GM21381 (cell line): ENCODE measurements around the gene INSYN2B.

ENCODE experiments used
- ATAC-seq: cut with Tn5 transposase; IDR thresholded peaks from one replicate; pipeline ENCODE4 v1.9.1; 2021; ENCODE audit warnings: mild to moderate bottlenecking, moderate library complexity; ENCODE audit not compliant: unreplicated experiment

INSYN2B gene

DNA sequence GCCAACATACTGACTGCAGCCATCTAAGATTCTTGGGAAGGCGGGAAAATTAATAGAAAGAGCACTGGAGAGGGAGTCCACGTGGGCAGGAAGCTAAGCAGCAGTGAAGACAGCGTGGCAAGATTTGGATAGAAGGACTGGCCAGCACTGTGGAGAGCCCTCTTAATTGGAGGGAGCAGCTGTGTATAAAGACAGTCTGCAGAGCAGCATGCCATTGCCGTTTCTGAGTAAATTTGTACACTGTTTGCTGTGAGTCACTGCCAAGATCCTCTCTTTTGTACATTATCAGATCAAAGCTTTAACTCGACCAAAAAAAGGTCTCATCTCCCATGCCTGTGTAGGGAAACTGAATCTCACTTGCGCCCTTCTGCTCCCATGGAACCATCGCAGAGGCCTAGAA lies 45.3 kb downstream of the INSYN2B start:
- no peak for ATAC-seq

DNA sequence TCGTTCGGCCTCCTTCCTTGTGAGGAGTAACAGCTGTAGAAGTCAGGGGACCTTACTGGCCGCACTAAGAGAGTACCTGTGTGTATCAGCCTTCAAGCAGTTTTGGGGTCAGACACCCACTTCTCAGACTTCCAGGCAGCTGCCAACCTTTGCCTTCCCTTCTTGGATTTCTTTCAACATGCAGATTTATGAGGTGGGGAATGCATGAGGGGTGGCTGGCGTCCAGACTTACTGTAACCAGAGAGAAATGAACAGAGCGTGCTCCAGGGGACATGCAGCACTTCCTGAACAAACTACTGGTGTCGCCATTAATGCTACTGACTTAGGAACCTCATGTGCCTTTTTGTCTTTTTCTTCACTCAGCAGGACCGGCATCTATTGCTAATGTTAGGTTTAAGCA lies 46.7 kb downstream of the INSYN2B start:
- ATAC-seq: no peak

DNA sequence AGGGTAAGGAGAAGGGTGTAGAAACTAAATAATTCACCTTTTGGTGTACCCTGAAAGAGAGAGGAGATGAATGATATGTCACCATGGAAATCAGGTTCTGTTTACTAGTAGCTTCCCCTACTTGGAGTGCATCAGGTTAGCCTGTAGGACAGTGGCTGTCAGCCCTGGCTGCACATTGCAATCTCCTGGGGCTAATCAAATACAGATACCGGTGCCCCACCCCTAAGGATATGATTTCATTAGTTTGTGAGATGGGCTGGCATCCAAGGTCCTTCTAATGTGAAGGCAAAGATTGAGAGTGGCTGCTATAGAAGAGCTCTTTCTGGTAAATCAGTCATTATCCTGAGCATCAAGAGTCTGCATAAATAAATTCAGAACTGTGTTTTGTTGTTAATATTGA lies 47.2 kb downstream of the INSYN2B start:
- no peak for ATAC-seq

DNA sequence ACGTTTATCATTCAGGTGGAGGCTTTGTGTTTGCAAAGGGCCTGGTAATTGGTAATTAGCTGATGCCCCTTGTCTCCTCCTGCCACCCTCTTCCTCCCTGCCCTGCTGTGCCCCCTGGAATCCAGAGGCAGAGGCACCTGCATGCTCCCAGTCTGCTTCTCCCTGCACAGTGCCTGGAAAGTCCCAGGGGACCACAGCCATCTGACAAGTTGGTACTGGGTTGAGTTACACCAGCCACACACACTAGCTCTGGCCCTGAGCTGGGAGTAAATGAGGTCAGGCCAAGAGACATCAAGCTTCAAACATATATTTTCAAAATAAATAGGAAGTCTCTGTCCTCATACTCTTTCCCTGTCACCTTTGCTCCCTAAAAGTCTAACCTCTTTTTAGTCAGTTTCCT lies 56.3 kb downstream of the INSYN2B start:
- ATAC-seq: peak; percentile 53

DNA sequence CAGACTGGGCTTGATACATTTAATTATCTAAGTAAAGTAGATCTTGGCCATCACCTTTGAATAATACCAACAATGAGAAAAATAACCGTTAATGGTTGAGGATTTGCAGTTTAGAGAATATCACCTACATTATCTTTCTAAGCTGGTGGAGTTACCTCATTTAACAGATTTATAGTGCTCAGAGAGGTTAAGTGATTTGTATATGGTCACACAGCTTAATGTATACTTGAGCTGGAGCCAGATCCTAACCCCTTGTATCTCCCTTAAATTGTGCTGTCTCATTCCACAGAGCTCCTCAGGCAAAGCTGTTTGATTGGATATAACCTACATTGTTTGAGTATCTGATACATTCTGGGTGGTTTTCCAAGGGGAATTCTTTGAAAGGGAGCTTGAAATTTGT lies 57.8 kb downstream of the INSYN2B start:
- no peak for ATAC-seq

DNA sequence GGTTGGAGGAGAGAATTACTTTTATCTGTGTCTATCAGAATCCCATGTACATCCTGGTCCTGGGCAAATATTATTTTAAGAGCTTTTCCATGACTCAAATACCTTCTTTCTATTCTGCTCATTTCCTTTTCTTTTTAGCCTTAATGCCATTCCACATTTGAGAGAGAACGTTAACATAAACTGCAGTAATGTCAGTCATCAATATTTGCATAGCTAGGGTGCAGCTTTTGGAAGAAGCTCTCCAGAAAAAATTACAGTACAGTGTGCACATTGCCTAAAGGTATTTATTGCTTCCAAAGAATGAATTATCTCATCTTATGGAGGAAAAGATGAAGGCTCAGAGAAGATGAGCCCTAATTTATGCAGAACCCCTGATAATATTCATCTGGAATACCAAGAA lies 58.3 kb downstream of the INSYN2B start:
- no peak for ATAC-seq

DNA sequence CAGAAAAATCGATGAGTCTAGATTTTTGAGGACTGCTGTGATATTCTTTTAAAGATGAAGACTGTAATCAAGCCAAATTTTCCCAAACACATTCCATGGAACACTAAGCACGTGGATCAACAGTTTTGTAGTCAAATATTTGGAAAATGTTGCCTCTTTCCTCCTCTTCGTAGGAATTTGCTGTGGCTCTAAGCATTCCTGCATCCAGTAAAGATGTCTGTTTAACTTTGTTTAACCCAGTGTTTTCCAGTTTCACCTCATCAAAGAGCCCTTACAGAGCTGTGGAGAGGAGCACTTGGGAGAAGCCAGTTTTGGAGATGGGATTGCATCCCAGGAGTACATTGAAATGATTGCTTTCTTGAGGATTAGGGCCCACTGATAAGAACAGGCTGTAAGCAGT lies 58.9 kb downstream of the INSYN2B start:
- ATAC-seq: no peak

DNA sequence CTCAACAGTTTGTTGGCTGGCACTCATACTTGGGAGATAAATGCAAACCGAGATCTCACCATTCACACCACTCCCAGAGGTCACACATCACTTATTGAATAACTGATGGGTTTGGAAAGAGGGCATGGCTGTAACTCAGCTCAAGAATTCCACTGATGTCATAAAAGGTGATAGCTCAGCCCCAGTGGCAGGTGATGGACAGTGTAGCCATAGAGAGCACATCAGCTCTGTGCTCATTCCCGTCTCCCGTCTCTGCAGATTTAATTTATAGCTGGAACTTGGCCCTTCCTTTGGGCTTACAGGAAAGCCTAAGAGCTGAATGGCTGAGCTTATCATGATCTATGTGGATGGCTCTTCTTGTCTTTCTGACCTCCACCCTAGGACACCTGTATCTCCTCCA lies 59.8 kb downstream of the INSYN2B start:
- no peak for ATAC-seq

DNA sequence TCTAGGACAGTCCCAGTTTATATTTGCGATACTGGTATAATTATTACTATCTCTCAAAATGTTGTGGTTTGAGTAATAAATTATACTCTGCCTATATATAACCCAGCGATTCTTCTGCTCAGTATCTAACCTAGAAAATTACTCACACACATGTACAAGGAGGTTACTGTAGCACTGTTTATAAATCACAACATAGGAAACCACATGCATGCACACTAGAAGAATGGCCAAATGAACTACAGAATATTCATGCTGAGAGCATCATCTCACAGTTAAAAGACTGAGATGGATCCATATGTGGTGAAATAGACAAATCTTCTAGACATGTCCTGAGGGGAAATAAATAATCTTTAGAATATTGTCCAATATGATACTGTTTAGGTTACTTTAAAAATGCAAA lies 62.1 kb downstream of the INSYN2B start:
- ATAC-seq: no peak

DNA sequence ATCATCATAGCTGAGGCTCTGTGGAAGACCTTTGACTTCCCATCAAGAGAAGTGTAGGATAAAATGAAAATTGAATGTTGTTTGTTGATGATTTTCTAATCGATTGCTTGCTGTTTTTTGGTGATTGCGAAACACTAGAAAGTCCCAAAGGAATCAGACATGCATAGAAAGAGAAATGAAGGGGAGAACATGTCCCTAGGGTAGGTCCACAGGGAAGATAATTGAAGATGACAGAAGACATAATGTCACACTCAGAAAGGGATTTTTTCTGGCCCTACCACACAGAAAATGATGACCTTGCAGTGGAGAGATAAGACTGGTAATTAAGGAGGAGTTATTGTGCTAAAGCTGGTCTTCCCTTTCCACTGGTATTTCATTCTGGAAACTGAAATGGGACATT lies 62.8 kb downstream of the INSYN2B start:
- no peak for ATAC-seq

DNA sequence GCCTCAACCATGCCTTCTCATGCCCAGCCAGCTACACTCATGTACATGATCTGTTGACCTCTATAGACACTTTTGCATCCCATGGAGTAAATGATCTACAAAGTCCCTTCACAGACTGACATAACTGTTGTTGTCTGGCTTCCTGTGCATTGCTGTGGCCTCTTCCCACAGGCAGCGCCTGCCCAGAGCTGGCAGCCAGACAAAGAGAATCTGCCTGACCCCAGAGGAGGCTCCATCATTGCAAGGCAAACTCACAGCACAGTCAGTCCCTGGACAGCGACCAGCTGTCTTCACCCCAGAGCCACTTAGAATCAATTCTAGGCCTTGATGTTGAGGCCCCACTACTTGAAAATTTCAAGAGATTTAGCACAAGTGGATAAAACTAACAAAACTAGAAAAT lies 65.5 kb downstream of the INSYN2B start:
- no peak for ATAC-seq

DNA sequence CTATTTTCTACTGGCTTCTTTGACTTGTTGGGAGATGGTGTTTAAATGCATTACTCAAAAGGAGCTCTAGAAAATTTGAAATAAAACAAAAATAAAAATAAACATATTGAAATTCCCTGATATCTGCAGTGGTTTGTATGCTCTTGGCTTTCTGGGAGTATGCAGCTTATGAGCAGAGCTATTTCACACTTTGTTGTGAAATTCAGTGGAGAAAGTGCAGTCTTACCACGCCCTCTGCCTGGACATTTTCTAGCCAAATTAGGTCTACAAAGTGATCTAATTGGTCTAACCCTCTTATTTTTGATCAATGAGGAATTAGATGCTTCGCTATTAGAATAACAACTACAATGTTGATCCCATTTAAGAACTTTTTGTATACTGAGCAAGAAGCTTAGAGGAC lies 66.8 kb downstream of the INSYN2B start:
- ATAC-seq: no peak

DNA sequence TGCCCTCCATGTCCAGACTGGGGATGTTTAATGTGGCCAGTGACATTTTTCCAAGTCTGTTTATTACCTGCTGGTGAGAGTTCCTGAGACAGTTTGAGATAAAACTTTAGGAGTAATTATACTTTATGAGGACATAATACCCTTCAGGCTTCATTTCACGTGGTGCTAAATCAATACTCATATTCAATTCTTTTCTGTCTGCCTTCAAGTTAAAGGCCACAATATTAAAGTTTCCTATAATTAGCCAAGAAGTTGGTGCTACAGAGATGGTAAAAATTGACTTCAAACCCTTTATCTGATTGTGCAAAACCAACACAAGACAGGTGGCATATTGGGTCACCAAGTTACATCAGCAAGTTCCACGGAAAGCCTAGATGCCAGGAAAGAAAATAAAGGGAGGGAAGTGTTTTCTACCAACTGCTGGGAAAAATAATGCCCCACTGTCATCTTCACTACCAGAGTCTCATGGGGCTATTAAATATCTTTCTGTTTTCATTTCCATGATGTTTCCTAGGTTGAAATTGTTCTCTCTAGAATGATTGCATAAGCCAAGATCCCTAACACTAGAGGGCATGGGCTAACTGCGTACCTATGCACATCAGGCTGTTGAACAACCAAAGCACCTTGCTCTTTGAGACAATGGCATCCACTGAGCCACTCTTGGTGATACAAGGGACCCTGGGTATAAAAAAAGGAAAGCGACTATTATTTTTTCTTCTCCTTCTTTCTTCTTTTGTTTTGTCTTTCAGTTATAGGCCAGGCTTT lies 68.7 kb downstream of the INSYN2B start:
- ATAC-seq: no peak

DNA sequence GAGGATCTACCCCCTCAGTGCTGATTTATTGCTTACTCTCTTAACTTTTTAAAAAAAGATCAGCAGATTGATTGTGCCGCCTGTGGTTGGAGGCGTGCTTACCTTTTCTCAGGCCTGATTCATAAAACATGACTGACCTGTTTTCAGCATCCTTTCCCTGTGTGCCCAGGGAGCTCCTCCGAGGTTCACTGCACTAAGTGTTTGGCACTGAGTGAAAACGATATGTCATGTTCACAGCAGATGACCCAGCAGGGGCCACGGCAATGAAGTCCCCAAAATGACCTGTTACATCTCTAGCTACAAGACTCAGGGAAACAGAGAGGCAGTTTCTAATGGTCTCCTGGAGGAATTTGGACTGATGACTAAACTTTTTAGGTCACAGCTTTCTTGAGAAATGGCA lies 69.9 kb downstream of the INSYN2B start:
- no peak for ATAC-seq

DNA sequence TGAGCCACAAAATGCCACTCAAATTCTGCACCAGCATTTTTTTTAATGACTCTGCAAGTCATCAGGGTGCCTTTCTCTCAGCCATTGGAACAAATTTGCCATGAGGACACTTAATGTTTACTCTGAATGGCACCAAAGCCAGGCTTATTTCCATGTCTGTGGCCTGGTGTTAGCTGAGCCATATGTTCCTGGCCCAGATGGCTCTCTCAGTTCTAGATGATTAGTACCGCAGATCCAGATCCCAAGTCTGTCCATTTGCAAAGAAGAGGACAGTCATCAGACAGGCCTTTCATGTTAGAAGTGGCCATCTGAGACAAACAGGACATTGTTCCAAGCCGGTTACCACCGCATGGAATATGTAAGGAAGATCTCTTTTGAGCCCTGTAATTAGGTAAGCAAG lies 70.3 kb downstream of the INSYN2B start:
- ATAC-seq: no peak

DNA sequence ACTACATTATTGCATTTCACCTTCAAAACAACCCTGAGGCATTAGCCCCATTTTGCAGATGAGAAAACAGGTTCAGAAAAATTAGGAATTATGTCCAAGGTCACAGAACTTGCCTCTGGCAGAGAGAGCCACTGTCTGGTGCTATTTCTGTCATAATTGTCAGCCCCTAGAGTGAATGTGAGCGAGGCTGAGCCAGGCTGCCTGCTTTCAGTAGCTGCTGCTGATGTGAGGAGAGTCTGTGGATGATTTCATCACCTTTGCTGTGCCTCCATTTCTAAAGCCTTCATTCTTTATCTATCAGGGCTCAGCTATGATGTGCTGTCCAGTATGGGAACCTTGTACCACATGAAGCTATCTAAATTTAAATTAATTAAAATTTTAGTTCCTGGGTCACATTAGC lies 71.4 kb downstream of the INSYN2B start:
- no peak for ATAC-seq

DNA sequence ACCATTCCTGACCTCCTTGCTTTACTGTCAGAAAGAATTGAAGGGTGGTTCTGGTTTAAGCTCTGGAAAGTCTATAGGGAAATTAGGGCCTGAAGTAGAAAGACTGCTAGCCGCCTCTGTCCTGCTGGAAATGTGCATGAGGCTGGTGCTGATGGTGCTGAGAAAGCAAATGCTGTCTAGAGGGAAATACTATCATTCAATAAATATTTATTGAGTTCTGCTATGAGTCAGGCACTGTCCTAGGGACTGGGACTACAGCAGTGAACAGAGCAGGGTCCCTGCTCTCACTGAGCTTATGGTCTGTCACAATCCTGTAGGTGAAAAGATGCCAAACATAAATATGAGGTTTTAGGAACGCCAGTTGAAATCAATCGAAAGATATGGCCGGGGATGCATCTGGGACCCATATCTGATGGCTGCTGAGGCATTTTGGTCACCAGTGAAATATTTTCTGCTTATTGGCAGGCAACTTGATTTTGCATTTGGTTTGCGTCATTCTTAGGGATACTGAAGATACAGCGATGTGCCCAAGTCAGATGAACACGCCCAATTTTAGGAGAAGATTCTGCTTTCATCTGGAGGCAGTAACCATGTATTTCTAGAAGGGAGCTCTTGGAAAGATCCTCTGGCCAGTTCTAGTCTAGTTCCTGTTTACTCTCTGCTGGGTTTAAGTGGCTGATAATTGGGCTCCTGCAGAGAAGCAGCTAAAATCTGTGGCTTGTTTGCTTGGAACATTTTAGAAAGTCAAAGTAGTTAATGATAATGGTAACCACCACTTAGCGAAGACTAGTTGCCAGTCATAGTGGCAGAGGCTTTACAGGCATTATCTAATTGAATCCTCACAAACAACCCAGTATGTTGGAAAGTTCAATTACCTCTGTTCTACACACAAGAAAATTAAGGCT lies 73.3 kb downstream of the INSYN2B start:
- ATAC-seq: no peak

DNA sequence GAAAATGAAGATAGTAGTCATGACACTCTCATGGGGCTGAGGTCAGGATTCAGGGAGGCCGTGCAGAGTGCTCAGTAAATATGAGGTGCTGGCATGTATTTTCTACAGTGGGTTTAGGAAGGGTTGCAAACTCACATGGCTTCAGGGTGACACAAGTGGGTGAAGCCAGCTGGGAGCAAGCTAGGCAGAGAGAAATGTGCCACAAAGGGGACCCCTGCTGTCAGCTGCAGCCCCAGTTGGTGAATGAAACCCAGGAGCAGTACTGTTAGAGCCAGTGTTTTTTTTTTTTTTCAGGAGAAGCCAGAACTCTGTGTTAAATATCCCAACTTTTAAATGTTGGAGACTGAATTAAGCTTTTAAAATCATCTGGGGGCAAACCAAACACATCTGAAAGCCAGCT lies 75.3 kb downstream of the INSYN2B start:
- ATAC-seq: no peak

DNA sequence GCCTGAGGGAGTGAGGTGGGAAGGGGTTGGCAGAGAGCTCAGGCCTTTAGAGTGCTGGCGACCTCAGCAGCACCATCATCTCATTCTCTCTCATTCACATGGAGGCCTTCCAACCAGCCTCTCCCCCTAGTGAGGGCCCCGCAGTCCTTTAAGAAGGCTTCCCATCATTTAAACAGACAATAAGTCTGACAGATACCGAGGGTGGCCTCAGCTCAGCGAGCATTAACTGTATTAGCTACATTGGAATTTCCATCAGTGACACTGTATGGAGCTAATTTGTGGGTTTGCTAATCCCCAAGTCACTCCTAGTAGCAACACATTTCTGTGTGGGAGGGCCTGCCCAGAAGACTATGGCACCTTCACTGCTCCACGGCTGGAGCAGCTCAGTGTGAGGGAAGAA lies 75.8 kb downstream of the INSYN2B start:
- no peak for ATAC-seq

DNA sequence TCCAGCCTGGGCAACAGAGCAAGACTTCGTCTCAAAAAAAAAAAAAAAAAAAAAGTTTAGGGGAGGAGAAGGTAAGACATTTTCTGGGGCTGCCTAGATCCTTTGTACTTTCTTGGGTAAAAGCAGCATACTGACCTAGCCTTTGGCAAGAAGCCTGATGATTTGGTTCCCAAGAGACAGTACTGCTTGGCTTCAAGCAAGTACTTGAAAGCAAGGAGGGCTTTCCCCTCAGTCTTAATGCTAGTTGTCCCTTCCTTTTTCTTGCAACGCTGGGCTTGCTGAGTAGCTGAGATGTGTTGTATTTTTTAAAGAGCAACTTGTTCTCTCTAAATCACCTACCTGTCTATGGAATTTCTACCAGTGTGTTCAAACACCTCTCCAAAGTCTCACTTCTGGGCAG lies 76.2 kb downstream of the INSYN2B start:
- ATAC-seq: no peak

DNA sequence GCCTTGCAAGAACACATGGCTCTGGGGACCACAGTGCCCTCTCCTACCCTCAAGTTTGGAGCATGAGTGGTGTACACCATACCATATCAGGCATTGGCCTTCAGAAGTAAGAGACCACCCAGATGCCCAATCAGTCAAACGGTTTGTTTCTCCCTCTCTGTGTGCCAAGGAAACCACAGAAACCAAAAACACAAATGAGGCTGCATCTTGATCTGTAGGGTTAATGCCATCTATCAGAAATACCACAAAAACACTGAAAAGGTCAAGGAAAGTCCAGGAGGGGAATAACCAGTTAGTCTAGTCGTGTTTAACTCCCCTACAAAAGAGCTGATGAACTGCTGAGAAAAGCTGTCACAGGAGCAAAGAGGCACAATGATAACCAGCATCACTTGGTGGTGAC lies 78.4 kb downstream of the INSYN2B start:
- ATAC-seq: no peak

DNA sequence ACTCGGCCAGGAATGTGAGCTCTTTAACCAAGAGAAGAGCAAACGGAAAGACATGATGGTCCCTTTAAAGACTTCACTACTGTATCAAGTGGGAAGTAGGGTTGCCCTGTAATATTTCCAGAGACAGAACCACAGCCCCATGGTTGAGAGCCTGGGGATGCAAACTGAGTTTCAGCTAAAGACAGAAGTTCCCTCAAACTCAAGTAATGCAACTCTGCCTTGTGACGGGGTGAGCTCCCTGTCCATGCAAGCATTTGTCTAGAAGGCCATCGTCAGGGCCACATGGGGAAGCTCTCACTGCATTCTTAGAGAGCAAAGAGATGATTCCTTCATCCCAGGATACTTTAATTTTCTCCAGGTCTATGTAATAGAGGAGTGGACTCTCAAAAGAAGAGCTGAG lies 82.8 kb downstream of the INSYN2B start:
- ATAC-seq: no peak
